ENCODE results near the gene SH3BP5. TPM values are rescaled to one million over a fixed set of nuclear protein-coding genes. Genes with fewer than 3 reads are reported as not detected.

SH3BP5 gene
- total RNA-seq, 1 experiment from 2014 or later, result 39.3 TPM

DNA sequence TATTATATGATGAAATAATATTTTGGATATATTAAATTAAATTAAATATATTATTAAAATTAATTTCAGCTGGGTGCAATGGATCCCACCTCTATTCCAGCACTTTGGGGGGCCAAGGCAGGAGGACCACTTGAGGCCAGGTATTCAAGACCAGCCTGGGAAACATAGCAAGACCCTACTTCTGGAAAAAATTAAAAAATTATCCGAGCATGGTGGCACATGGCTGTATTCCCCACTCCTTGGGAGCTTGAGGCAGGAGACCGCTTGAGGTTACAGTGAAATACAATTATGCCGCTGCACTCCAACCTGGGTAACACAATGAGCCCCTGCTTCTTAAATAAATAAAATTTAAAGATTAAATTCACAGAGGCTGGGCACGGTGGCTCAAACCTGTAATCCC, 61.4 kb downstream of the SH3BP5 start:
- Histone ChIP-seq H3K9me2 (ENCODE audit: insufficient read depth) (no peaks in the 10 kb centered on the region), H2AFZ (no peak overlapping the region), H3K27me3 (ENCODE audit: insufficient read depth, low read depth) (no peaks in the 10 kb centered on the region), H3K4me3 (no peak overlapping the region), H3F3A (ENCODE audit: insufficient read depth, low read depth) (peaks cover 9% of the 10 kb centered on the region), H3K4me2 (no peak overlapping the region), H3K36me3 (ENCODE audit: low read depth) (no peaks in the 10 kb centered on the region), H3K9me3 (ENCODE audit: insufficient read depth, low read depth) (no peaks in the 10 kb centered on the region), H4K20me1 (ENCODE audit: insufficient read depth) (no peaks in the 10 kb centered on the region; the same call in 1 of the 2 replicates), H3K79me2 (ENCODE audit: low read depth) (peaks cover 10% of the 10 kb centered on the region; the same call in 1 of the 2 replicates), H3K27ac (no peak overlapping the region), H3K4me1 (replicated peaks; ENCODE audit: insufficient read depth) (peaks cover 27% of the 10 kb centered on the region)
- intact Hi-C loops (cut with micrococcal nuclease; ENCODE audit: unreplicated experiment), result no loop called here
- CTCF ChIA-PET, result no interaction called here
- no TSS peak for BruUV-seq (replicated peaks)
- no peak for DNase-seq
- POLR2A ChIA-PET (ENCODE audit: unreplicated experiment), result no interaction called here
- TF ChIP-seq, protein P1, sequence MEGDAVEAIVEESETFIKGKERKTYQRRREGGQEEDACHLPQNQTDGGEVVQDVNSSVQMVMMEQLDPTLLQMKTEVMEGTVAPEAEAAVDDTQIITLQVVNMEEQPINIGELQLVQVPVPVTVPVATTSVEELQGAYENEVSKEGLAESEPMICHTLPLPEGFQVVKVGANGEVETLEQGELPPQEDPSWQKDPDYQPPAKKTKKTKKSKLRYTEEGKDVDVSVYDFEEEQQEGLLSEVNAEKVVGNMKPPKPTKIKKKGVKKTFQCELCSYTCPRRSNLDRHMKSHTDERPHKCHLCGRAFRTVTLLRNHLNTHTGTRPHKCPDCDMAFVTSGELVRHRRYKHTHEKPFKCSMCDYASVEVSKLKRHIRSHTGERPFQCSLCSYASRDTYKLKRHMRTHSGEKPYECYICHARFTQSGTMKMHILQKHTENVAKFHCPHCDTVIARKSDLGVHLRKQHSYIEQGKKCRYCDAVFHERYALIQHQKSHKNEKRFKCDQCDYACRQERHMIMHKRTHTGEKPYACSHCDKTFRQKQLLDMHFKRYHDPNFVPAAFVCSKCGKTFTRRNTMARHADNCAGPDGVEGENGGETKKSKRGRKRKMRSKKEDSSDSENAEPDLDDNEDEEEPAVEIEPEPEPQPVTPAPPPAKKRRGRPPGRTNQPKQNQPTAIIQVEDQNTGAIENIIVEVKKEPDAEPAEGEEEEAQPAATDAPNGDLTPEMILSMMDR (conservative IDR thresholded peaks at IDR 0.05), result no peak
- no peak for TF ChIP-seq EZH2 (IDR thresholded peaks at IDR 0.05; ENCODE audit: low read depth)

DNA sequence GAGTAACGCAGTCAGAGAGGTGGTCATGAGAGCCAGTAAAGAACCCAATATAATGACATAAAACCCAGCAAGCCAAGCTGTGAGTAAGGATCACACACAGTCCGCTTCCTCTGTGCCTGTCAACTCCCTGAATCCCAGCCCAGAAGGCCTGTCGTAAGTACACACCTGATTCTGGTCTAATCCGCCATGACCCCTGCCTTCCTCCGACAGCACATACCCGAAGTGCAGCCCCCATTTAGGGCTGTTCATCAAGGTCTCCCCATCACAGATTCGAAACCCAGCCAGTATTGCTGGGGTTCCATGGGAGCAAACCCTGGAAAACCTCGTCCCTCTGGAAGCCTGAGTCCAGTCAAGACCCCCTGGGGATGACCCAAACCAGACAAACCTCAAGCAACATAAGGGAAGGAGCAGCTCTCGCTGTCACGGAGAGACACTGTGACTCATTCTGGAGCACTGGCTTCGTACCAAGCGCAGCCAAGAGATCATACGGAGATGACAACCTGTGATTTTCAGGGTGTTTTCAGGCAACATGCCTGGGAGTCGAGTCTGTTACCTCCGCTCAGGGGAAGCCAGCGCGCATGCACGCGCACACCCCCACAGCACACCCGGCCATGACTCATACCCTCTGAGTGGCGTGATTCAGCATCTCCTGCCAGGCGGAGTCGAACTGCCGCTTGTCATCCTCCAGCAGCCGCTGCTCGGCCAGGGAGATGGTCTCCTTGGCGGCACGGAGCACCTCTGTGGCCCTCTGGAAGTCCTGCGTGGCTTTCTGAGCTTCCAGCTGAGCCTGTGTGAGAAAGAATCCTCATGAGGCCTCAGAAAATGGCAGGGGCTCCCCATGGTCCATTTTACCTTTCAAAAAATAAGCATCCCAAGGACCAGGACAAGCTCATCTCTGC, 63.0 kb downstream of the SH3BP5 start:
- Histone ChIP-seq H3K9me2 (ENCODE audit: insufficient read depth) (no peaks in the 10 kb centered on the region), H4K20me1 (ENCODE audit: insufficient read depth) (peaks cover 3% of the 10 kb centered on the region; the same call in 1 of the 2 replicates), H3K4me1 (replicated peaks; ENCODE audit: insufficient read depth) (peaks cover 27% of the 10 kb centered on the region), H3F3A (ENCODE audit: insufficient read depth, low read depth) (peaks cover 9% of the 10 kb centered on the region), H3K4me3 (no peak overlapping the region), H3K27me3 (ENCODE audit: insufficient read depth, low read depth) (no peaks in the 10 kb centered on the region), H3K27ac (peak overlapping the region; percentile 74), H3K36me3 (ENCODE audit: low read depth) (no peaks in the 10 kb centered on the region), H2AFZ (no peak overlapping the region; the same call in 1 of the 2 replicates), H3K4me2 (peak overlapping the region; percentile 59), H3K9me3 (ENCODE audit: insufficient read depth, low read depth) (no peaks in the 10 kb centered on the region), H3K79me2 (ENCODE audit: low read depth) (peaks cover 9% of the 10 kb centered on the region; the same call in 1 of the 2 replicates)
- intact Hi-C loops (cut with micrococcal nuclease; ENCODE audit: unreplicated experiment), result loop anchor here (1.0 to 5.0 kb wide), 5 partner anchors 24 to 288 kb away; partner anchors contain the start of gene SH3BP5
- no peak for TF ChIP-seq EZH2 (IDR thresholded peaks at IDR 0.05; ENCODE audit: low read depth)
- TF ChIP-seq, protein P1 (conservative IDR thresholded peaks at IDR 0.05), result no peak
- POLR2A ChIA-PET (ENCODE audit: unreplicated experiment), result interaction anchor here (0.6 kb wide), 1 partner anchor 618 kb away, joined by 8 read pairs; no protein-coding TSS in a partner anchor
- peak; percentile 91 to 92 for DNase-seq
- CTCF ChIA-PET, result interaction anchor here (0.8 to 2.6 kb wide), 3 partner anchors 41 to 136 kb away, joined by 3 to 10 read pairs (median 8); partner anchors contain the start of gene SH3BP5
- TSS peak; percentile 17 for BruUV-seq (replicated peaks)

DNA sequence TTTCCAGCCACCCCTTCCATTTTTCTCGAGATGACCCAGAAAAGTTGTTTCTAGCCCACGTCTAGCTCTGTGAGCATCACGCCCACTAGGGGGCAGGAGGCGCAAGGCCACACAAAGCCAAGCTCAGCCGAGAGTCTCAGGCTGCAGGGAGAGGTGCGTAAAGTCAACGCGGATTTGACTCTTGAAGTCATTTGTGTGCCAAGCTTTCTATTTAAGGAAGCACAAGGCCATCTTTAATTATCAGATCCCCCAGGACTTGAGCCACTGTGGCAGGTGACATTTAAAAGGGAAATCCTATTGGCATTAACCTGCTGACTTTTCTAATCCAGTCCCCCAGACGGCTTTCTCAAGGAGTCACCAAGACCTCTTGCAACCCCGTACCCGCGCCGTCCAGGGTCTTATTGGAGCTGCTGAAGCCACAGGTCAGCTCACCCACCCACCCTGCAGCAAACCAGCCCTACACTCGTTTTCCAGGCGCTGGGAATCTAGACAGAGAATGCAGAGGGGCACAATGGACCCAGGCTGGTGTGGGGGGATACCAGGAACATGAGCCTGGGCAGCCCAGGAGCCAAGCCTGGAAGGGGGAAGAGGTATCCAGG, 64.3 kb downstream of the SH3BP5 start:
- Histone ChIP-seq H4K20me1 (ENCODE audit: insufficient read depth) (peaks cover 4% of the 10 kb centered on the region; the same call in 1 of the 2 replicates), H3K9me2 (ENCODE audit: insufficient read depth) (no peaks in the 10 kb centered on the region), H3K27me3 (ENCODE audit: insufficient read depth, low read depth) (no peaks in the 10 kb centered on the region), H3K4me2 (no peak overlapping the region), H3K36me3 (ENCODE audit: low read depth) (no peaks in the 10 kb centered on the region), H3F3A (ENCODE audit: insufficient read depth, low read depth) (peaks cover 9% of the 10 kb centered on the region), H3K4me3 (no peak overlapping the region), H3K27ac (no peak overlapping the region), H3K9me3 (ENCODE audit: insufficient read depth, low read depth) (no peaks in the 10 kb centered on the region), H2AFZ (no peak overlapping the region), H3K79me2 (ENCODE audit: low read depth) (peaks cover 9% of the 10 kb centered on the region; the same call in 1 of the 2 replicates), H3K4me1 (replicated peaks; ENCODE audit: insufficient read depth) (peaks cover 27% of the 10 kb centered on the region)
- TF ChIP-seq, protein P1 (conservative IDR thresholded peaks at IDR 0.05), result peak; percentile 97
- no peak for TF ChIP-seq EZH2 (IDR thresholded peaks at IDR 0.05; ENCODE audit: low read depth)
- no TSS peak for BruUV-seq (replicated peaks)
- intact Hi-C loops (cut with micrococcal nuclease; ENCODE audit: unreplicated experiment), result loop anchor here (1.0 to 5.0 kb wide), 3 partner anchors 65 to 289 kb away; partner anchors contain the start of gene SH3BP5
- peak; percentile 49 to 72 for DNase-seq
- POLR2A ChIA-PET (ENCODE audit: unreplicated experiment), result no interaction called here
- CTCF ChIA-PET, result interaction anchor here (0.5 to 2.6 kb wide), 10 partner anchors 24 to 137 kb away, joined by 3 to 18 read pairs (median 4); partner anchors contain the start of gene SH3BP5
